Ishikawa (cell line): ENCODE measurements around the gene KLHL6.

ENCODE experiments used
- CEBPB ChIP-seq: IDR thresholded peaks from 2 replicates; pipeline ENCODE4 v1.6.1; 2012
- CREB1 ChIP-seq: IDR thresholded peaks from 2 replicates; pipeline ENCODE4 v1.6.1; 2012; ENCODE audit warnings: low read depth
- EGR1 ChIP-seq: IDR thresholded peaks from 2 replicates; pipeline ENCODE4 v1.6.1; 2012
- EP300 ChIP-seq: IDR thresholded peaks from 2 replicates; pipeline ENCODE4 v1.6.1; 2012; ENCODE audit warnings: borderline replicate concordance
- FOXM1 ChIP-seq: IDR thresholded peaks from 2 replicates; pipeline ENCODE4 v1.6.1; 2012; ENCODE audit warnings: low read depth, borderline replicate concordance
- MAX ChIP-seq: IDR thresholded peaks from 2 replicates; pipeline ENCODE4 v1.6.1; 2012
- NFIC ChIP-seq: IDR thresholded peaks from 2 replicates; pipeline ENCODE4 v1.6.1; 2012
- RAD21 ChIP-seq: IDR thresholded peaks from 2 replicates; pipeline ENCODE4 v1.6.1; 2012; ENCODE audit warnings: low read depth
- REST ChIP-seq: IDR thresholded peaks from 2 replicates; pipeline ENCODE4 v1.6.1; 2012; ENCODE audit warnings: low read depth, mild to moderate bottlenecking
- TAF1 ChIP-seq: IDR thresholded peaks from 2 replicates; pipeline ENCODE4 v1.6.1; 2012; ENCODE audit warnings: low read depth, mild to moderate bottlenecking
- TCF12 ChIP-seq: IDR thresholded peaks from 2 replicates; pipeline ENCODE4 v1.6.1; 2012; ENCODE audit warnings: low read depth
- TEAD4 ChIP-seq: IDR thresholded peaks from 2 replicates; pipeline ENCODE4 v1.6.1; 2012
- USF1 ChIP-seq: IDR thresholded peaks from 2 replicates; pipeline ENCODE4 v1.6.1; 2012
- YY1 ChIP-seq: IDR thresholded peaks from 2 replicates; pipeline ENCODE4 v1.6.1; 2012; ENCODE audit warnings: low read depth
- ZBTB7A ChIP-seq: IDR thresholded peaks from 2 replicates; pipeline ENCODE4 v1.6.1; 2012; ENCODE audit warnings: low read depth

Gene KLHL6

GRCh38 chr3:183468424-183468823 lies 87.1 kb downstream of the KLHL6 start:
- TF ChIP-seq MAX: no peak
- TF ChIP-seq TEAD4: no peak
- TF ChIP-seq RAD21: no peak
- no peak for TF ChIP-seq ZBTB7A
- no peak for TF ChIP-seq TAF1
- TF ChIP-seq EP300: no peak
- no peak for TF ChIP-seq CREB1
- TF ChIP-seq YY1: no peak

GRCh38 chr3:183466575-183466974 lies 88.9 kb downstream of the KLHL6 start:
- TF ChIP-seq USF1: no peak
- no peak for TF ChIP-seq EP300
- TF ChIP-seq MAX: no peak
- TF ChIP-seq ZBTB7A: no peak
- TF ChIP-seq TCF12: no peak
- TF ChIP-seq REST: no peak
- no peak for TF ChIP-seq CEBPB
- no peak for TF ChIP-seq NFIC
- TF ChIP-seq EGR1: no peak
- no peak for TF ChIP-seq TAF1
- TF ChIP-seq YY1: no peak
- TF ChIP-seq FOXM1: no peak
- no peak for TF ChIP-seq RAD21

GRCh38 chr3:183464480-183464879 lies 91.0 kb downstream of the KLHL6 start:
- TF ChIP-seq TAF1 (no peak), CREB1 (no peak), RAD21 (no peak), NFIC (no peak), FOXM1 (no peak), CEBPB (no peak), ZBTB7A (no peak), TCF12 (no peak), EP300 (no peak)

- no peak for TF ChIP-seq NFIC
- no peak for TF ChIP-seq ZBTB7A
- TF ChIP-seq YY1: no peak
- no peak for TF ChIP-seq CREB1
- no peak for TF ChIP-seq EGR1
- no peak for TF ChIP-seq TAF1
- TF ChIP-seq TCF12: no peak
- TF ChIP-seq TEAD4: no peak
- no peak for TF ChIP-seq EP300
- no peak for TF ChIP-seq REST
- TF ChIP-seq RAD21: no peak
- no peak for TF ChIP-seq FOXM1
- TF ChIP-seq CEBPB: no peak
- no peak for TF ChIP-seq MAX
- no peak for TF ChIP-seq USF1
Measured at GRCh38 chr3:183460081-183461055, 95.1 kb downstream of the KLHL6 start.

- TF ChIP-seq YY1 (no peak), CREB1 (no peak), REST (no peak), FOXM1 (no peak), USF1 (no peak), EP300 (no peak), ZBTB7A (no peak), TCF12 (no peak)
Measured at GRCh38 chr3:183455089-183455488, 100.4 kb downstream of the KLHL6 start.
